ENCODE data around the gene CTNNA3.

CTNNA3 gene

DNA sequence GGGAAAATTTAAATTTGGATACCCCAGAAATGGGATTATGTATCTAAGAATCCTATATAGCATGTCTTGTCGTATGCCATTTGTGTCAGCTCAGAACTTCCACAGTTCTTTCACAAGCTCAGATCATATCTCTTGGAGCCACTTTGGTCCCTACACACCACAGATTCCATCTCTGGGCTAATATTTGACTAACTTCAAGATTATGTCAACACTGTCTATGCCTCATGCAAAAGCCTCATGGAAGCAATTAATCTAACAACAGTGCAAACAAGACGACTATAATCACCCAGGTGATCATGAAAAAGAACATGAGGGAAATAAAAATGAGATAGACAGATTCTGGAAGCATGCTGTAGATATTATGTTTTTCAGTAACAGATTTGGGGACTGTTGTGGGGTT is 581.0 kb downstream of the CTNNA3 start:
- DNase-seq (ENCODE audit: low read depth), result no peak

- no peak for DNase-seq (ENCODE audit: low read depth)
Observed at GRCh38 chr10:67112765-67113164, 583.2 kb downstream of the CTNNA3 start.

GRCh38 chr10:67110286-67110685 is 585.7 kb downstream of the CTNNA3 start:
- no peak for DNase-seq (ENCODE audit: low read depth)

DNA sequence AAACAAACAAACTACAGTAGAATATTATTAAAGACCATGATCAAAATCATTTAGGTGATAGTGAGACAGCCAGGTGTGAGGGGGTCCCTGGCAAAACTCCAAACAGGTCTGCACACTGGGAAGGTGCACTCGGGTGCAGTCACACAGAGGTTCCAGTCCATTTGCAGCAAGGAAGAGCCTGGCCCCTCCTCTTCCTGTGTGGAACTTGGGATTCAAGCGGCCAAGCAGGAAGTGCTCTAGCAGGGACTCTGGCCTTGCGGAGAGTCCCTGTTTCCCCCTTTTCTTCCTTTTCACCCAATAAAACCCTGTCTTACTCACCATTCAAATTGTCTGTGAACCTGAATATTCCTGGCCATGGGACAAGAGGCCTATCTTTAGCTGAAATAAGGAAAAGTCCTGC is 588.3 kb downstream of the CTNNA3 start:
- no peak for DNase-seq (ENCODE audit: low read depth)

- no peak for DNase-seq (ENCODE audit: low read depth)
Observed at GRCh38 chr10:67100951-67101350, 595.0 kb downstream of the CTNNA3 start.

DNA sequence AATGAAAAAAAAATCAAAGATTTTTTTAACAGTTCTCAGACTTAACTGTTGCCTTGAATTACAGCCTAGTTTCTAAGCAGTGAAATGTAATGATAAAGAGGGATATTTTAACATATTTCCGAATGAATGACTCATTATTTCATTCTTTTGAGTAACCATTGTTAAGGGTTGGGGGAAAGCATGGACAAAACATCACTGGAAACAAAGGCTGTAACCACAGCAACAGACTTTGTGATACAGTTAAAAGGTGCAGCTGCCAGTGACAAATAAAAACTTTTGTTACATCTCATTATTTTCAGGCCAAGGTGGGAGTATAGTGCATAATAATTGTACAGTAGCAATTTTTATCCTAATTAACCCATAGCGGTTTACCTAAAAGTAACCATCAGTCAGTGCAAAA is 597.5 kb downstream of the CTNNA3 start:
- DNase-seq (ENCODE audit: low read depth), result no peak

DNA sequence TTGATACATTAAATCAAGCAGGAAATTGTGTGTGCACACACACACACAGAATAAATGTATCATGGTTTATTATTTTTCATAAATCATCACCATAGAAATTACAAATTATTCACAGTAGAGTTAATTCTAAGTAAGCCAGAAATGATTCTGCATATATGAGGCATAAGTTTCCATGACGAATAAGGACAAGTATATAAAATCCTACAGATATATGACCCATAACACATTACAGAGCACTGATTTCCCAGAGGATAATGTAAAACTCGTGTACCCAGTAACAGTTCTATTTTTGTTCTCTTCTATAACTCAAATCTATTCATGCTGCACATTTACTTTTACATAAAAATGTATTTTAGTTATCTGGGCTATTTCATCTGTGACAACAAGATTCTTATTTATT is 600.5 kb downstream of the CTNNA3 start:
- no peak for DNase-seq (ENCODE audit: low read depth)

GRCh38 chr10:67088036-67088435 is 608.0 kb downstream of the CTNNA3 start:
- no peak for DNase-seq (ENCODE audit: low read depth)

GRCh38 chr10:67087135-67087425 is 608.9 kb downstream of the CTNNA3 start:
- DNase-seq (ENCODE audit: low read depth), result no peak

- no peak for DNase-seq (ENCODE audit: low read depth)
Observed at GRCh38 chr10:67086327-67087134, 609.5 kb downstream of the CTNNA3 start.

- DNase-seq (ENCODE audit: low read depth), result no peak
Observed at GRCh38 chr10:67079126-67079525, 616.9 kb downstream of the CTNNA3 start.

DNA sequence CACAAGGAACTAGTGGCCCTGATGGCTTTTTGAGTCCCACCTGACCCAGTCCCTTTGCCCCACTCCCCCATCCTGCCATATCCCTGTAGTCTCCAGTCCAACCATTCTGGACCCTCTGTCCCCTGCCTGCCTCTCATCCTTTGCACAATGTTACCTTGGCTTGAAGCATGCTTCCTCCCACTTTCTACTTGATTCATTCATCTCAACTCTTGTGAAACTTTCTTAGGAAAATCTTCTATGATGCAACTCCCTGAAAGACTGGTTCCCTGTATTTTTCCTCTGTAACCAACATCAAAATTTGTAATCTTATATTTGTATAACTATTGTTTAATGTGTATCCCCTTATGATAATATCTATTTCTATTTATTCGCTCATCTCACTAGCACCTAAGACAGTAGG is 618.6 kb downstream of the CTNNA3 start:
- no peak for DNase-seq (ENCODE audit: low read depth)

DNA sequence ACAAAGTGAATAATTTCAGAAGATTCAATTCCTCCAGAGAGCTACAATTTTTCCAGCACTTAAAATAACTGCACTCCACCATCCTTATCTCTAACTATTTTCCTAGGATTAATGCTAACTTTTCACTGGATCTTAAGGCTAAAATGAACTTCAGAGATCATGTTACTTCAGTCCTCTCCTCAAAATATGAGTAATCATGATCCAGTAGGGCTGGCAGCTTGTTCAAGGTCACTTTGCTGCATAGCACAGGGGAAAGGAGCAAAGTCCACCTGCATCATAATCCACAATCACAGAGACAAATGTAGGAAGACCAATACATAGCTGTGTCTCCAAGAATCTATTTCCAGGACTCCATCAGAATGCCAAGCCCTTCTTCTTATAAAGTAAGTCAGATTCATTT is 619.9 kb downstream of the CTNNA3 start:
- no peak for DNase-seq (ENCODE audit: low read depth)

- DNase-seq (ENCODE audit: low read depth), result no peak
Observed at GRCh38 chr10:67075491-67075971, 620.5 kb downstream of the CTNNA3 start.

GRCh38 chr10:67072654-67073053 is 623.3 kb downstream of the CTNNA3 start:
- no peak for DNase-seq (ENCODE audit: low read depth)

- no peak for DNase-seq (ENCODE audit: low read depth)
Observed at GRCh38 chr10:67050415-67050814, 645.6 kb downstream of the CTNNA3 start.

DNA sequence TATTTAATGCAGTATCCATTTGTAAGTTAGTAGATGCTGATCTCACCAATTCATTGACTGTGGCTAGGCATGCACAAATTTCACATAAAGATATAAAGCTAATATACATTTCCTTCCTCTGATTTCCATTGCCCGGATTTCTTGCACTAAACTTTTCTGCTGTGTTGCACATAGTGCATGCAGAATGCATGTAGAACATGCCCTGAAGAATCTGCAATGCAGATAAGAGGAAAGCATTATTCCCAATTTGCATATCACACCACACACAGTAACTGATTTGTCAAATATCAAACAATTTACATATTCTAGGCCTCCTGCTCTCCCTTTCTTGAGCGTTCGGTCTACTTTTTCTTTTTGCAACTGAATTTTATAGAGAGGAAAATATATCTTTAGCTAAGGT is 646.0 kb downstream of the CTNNA3 start:
- no peak for DNase-seq (ENCODE audit: low read depth)

DNA sequence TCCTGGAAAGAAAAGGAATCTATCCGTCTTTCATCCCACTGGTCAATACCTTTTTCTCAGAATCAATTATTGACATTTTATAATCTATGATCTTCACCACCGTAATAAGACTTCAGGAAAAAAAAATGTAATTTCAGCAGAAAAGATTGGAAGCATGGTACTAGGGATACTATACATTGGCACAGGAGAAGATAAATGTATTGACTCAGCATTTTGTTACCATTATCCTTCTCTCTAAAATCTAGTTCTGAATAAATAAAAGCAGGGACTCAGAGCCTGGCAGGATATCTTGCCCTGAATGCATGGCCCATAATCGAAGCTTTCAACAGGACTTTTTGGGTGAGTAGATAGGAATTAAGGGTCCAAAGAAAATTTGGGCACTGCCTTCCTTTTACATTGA is 649.5 kb downstream of the CTNNA3 start:
- no peak for DNase-seq (ENCODE audit: low read depth)

DNA sequence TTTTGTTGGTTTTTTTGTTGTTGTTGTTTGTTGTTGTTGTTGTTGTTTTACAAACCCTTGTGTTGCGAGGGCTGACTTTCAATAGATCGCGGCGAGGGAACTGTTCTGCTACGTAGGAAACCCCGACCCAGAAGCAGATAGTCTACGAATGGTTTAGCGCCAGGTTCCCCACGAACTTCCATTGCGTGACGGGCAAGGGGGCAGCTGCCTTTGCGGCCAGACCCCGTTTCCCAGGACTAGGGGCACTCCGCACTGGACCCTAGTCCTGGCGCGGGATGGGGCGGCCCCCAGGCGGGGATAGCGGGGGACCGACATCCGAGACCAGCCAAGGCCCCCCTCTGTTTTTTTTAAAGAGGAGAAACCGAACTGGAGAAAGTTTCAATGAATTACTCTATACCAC is 650.6 kb downstream of the CTNNA3 start:
- no peak for DNase-seq (ENCODE audit: low read depth)

GRCh38 chr10:67043041-67043440 is 653.0 kb downstream of the CTNNA3 start:
- no peak for DNase-seq (ENCODE audit: low read depth)

DNA sequence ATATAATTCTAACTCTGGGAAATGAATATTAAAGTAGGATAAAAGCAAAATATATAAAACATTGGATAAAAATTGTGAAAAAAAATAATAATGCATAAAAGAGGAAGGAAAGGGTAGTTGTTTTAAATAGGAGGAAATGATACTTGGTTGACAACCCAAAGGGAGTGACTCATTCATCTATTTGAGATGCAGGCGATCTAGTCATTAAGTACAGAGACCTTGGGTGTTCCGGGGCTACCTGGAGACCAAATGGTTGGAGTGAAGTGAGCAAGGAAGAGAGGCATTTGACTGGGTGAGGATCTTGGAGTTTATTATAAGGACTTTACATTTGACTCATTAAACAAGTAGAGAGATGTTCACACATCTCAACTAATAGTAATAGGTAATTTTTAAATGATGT is 659.2 kb downstream of the CTNNA3 start:
- no peak for DNase-seq (ENCODE audit: low read depth)

DNA sequence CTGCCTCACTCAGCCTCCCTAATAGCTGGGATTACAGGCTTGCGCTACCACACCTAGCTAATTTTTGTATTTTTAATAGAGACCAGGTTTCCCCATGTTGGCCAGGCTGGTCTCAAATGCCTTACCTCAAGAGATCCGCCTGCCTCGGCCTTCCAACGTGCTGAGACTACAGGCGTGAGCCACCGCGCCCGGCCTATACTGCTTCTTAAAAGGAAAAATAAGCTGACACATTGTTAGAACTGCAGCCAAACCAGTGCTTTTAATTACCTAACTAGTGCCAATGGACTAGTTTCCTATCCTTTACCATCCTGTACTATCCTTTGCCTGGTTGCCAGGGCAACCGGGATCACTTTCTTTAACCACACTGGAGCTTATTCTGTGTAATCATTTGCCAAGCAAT is 662.1 kb downstream of the CTNNA3 start:
- no peak for DNase-seq (ENCODE audit: low read depth)

- DNase-seq (ENCODE audit: low read depth), result no peak
Observed at GRCh38 chr10:67022099-67022498, 673.9 kb downstream of the CTNNA3 start.

- DNase-seq (ENCODE audit: low read depth), result no peak
Observed at GRCh38 chr10:67017218-67017617, 678.8 kb downstream of the CTNNA3 start.

All from activated gamma-delta T cell treated with anti-CD3 and anti-CD28 coated beads, Interleukin-2, amount 50 U/mL, for 16 hours (primary cell).